Measurements from ENCODE around the gene CDCP1.
"Not testable (repeated sequence)": the region's sequence is repeated elsewhere in the genome, so short reads cannot be mapped to it uniquely, and the experiment has no call there.

Gene CDCP1

DNA sequence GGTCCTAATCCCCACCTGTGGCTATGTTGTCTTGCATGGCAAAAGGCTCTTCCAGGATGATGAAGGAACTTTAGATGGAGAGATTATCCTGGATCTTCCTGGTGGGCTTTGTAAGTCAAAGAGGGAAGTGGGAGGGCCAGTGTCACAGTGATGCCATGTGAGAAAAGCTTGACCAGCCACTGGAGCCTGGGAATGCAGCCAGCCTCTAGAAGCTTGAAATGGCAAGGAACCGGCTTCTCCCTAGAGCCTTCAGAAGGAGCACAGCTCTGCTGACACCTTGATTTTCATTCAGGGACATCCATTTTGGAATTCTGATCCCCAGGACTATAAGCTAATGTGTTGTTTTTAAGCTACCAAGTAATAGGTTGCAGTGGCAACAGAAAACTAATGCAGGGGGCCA, 61.8 kb downstream of the CDCP1 start:
- DNase-seq (ENCODE audit: low read depth), result no peak

- no peak for DNase-seq (ENCODE audit: low read depth)
These were observed 63.2 kb downstream of the CDCP1 start for GRCh38 chr3:45083023-45083422.

DNA sequence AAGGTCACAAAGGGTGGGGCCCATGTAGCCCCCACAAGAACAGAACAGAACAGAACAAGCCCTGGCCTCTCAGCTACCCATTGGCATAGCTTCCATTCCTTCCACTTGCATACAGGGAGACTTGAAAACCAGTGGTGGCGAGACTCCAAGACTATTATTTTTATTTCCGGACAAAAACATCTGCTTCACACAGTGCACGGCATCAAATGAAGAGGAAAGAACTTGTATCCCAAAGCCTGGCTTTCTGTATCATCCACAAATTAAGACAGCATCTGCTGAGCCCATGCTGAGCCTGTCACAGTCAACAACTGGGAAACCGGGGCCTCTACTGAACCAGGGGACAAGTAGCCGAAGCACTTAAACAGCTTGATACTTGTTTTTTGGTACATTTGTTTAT, 64.0 kb downstream of the CDCP1 start:
- no peak for DNase-seq (ENCODE audit: low read depth)

DNA sequence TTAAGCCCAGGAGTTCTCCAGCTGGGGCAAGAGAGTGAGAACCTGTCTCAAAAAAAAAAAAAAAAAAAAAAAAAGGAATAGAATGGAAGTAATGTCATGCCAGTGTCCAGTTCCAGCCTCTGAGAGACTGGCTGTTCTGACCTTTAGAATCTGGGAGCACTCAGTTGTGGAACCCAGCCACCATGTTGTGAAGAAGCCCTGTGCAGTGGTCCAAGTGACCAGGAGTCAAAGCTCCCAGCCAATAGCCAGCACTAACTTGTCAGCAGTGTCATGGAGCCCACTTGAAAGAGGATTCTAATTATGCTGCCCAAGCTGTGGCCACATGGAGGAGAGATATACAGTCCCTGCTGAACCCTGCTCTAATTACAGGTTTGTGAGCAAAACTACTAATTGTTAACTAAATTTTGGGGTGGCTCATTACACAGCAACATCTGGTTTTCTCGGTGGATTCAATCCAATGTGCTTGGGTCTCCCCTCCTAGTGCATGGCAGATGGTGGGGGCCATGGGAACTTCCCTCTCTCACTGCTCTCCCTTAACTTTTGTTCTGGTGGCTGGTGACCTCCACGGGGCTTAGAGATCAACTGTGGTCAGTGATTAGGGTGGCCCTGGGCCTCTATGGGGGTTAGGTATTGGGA, 64.6 kb downstream of the CDCP1 start:
- no peak for DNase-seq (ENCODE audit: low read depth)

- DNase-seq (ENCODE audit: low read depth), result no peak
These were observed 65.4 kb downstream of the CDCP1 start for GRCh38 chr3:45080824-45081223.

DNA sequence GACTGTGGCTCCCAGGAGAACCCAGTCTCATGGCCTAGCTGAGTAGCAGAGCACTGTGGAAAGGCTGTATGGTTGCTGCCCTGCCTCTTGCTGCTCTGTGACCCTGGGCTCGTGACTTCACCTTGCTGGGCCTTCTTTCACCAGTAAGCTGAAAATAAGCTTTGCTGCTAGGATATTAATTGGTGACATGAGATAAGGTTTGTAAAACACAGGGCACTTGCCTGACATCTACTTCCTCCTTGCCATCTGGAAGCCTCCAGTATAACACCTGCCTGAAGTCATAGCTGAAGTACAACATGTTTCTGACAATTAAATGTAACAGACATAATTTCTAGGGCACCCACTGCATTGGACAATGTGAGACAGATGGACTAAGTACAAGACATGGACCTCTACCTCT, 66.5 kb downstream of the CDCP1 start:
- no peak for DNase-seq (ENCODE audit: low read depth)

- DNase-seq (ENCODE audit: low read depth), result no peak
These were observed 67.2 kb downstream of the CDCP1 start for GRCh38 chr3:45078910-45079522.

- not testable (repeated sequence) for DNase-seq (ENCODE audit: low read depth)
These were observed 67.9 kb downstream of the CDCP1 start for GRCh38 chr3:45078256-45078655.

- no peak for DNase-seq (ENCODE audit: low read depth)
These were observed 70.2 kb downstream of the CDCP1 start for GRCh38 chr3:45075821-45076625.

- DNase-seq (ENCODE audit: low read depth), result no peak
These were observed 75.1 kb downstream of the CDCP1 start for GRCh38 chr3:45071075-45071474.

- DNase-seq (ENCODE audit: low read depth), result no peak
These were observed 78.2 kb downstream of the CDCP1 start for GRCh38 chr3:45067941-45068340.

DNA sequence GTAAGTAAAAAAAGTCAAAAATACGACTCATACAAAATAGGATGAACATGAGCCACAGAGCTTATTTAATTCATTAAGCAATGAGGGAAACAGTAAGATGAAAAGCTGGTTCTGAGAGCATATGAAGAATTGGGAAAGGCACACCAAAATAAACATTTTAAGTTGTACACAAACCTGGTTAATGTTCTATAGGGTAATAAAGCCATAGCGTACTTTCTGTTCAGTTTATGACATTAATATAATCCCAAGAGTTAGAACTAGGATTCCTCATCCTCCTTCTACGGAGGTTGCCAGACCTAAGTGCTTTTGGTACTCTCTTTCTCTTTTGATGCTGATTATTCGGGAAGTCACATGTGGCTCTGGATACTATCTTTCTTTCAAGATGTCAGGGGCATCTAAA, 78.7 kb downstream of the CDCP1 start:
- DNase-seq (ENCODE audit: low read depth), result no peak

DNA sequence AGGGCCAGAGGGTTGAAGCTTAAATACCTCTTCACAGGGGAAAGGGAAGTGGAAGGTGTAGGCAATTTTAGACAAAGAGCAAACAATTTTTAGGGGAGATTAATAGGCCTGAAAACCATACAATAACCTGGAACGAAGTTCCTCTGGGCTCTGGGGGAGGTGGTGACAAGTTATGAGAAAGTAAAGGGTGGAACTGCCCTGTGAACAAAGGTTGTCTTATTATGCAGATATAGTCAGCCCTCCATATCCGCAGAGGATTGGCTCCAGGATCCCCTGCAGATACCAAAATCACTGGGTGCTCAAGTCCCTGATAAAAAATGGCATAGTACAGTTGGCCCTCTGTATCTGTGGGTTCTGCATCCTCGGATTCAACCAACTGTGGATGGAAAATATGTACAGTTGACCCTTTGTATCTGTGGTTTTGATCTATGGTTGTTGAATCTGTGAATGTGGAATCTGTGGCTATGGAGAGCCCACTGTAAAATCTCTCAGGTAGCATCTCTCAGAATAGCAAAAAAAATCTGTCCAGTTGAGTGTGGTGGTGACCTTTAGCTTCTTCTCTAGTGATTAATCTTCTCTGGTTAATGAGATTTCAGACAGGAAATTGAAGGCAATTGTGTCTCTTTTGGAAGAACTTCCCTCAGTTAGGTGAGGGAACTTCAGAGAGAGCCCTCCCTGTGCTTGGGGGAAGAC, 79.9 kb downstream of the CDCP1 start:
- DNase-seq (ENCODE audit: low read depth), result no peak

DNA sequence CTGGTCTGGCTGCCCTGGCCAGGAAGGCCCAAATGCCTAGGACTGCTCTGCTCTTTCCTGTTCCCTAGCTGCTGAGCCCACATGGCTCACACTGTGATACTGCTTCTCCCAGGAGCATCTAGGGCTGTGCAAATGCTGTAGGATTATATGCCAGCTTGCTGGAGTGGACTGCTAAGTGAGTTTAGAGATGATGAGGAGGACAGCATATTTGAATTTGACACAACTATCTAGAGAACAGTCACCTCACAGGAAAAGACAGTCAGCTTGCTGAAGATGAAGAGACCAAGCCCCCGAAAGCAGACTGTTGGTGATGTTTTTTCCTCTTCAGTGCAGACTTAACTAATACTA, 80.8 kb downstream of the CDCP1 start:
- DNase-seq (ENCODE audit: low read depth), result no peak

DNA sequence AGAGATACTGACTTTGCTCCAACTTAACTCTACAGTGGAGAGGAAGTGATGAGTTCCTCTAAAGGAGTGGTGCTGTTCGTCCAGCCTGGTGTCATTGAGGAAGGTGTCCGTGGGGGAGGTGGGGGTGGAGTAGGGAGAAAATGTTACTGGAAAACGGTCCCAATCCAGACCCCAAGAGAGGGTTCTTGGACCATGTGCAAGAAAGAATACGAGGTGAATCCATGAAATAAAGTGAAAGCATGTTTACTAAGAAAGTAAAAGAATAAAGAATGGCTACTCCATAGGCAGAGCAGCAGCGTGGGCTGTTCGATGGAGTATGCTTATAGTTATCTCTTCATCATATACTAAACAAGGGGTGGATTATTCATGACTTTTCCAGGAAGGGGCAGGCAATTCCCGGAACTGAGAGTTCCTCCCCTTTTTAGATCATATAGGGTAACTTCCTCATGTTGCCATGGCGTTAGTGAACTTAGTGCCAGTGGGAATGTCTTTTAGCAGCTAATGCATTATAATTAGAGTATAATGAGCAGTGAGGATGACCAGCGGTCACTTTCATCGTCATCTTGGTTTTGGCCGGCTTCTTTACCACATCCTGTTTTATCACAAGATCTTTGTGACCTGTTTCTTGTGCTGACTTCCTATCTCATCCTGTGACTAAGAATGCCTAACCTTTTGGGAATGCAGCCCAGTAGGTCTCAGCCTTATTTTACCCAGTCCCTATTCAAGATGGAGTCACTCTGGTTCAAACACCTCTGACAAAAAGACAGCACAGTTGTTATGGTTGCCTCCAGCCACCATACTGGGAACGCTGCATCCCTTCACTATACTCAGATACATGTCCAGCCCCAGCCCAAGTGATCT, 81.4 kb downstream of the CDCP1 start:
- peak; percentile 16 for DNase-seq (ENCODE audit: low read depth)

DNA sequence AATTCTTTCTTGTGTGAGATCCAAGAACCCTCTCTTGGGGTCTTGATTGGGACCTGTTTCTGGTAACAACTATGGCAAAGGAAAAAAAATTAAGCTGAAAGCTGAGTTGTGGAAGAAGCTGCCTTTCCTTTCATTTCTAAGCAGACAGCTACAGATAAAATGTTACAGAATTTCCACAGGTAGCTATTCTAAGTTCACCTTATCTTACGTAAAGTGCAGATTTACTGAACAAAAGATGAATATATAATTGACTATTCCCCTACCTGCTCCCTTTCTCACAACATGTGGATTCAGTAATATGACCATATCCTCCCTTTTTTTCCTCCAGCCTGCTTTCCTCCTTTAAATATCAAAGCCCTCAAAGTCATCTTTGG, 83.5 kb downstream of the CDCP1 start:
- DNase-seq (ENCODE audit: low read depth), result no peak

DNA sequence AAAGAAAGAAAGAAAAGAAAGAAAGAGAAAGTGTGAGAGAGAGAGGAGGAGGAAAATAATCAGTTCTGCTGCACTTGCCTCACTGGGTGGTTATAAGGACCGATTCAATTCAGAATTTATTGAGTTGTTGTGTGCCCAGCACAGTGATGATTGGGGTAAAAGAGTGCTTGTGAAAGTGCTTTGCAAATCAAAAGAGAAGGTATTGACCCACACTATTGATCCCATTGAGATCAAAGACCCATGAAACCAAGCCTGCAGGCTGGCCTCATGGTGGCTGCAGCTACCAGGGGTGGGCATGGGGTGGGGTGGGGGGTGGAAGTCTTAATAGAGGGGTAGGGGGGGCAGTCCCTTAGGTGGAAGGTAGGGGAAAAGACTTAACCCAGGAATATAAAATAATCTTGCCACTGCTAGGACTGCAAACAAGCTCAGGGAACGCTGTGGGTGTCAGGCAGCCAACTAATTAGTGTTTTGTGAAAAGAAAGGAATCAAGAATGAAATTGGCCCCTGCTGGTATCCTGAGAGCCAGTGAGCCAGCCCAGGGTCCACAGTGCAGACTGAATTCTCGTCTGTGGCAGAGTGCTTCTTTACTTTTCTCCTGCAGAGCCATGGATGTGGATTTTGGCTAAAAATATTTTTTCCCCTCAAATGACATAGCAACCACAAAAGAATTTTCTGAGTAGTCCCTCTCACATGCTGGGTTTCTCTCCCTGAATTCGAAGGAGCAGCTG, 85.8 kb downstream of the CDCP1 start:
- no peak for DNase-seq (ENCODE audit: low read depth)

DNA sequence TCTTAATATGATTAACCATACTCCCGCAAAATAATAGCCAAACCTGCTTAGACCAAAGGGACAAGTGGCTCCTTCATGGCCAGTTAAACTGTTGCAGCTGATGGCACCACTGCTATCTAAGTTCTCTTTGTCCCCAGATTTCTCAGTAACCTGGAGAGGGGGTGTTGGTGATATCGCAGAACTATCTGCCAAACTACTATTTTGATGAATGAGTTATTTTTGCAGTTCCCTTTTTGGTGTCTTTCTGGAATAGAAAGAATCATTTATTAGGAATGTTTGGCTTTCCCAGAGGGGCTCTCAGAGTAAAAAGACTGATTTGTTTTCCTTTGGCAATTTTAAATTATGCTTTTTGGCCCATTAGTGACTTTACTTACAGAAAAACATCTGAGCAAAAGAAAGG, 87.0 kb downstream of the CDCP1 start:
- no peak for DNase-seq (ENCODE audit: low read depth)

DNA sequence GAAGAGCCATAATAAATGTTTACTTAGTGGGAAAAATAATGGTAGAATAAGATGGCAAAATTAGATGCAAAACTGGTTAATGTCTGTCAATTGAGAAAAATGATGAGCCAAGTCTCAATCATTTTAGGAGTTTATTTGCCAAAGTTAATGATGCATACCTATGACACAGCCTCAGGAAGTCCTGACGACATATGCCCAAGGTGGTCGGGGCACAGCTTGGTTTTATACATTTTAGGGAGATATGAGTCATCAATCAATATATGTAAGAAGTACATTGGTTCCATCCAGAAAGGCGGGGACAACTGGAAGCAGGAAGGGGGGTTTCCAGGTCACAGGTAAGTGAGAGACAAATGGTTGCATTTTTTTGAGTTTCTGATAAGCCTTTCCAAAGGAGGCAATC, 88.6 kb downstream of the CDCP1 start:
- DNase-seq (ENCODE audit: low read depth), result no peak

- no peak for DNase-seq (ENCODE audit: low read depth)
These were observed 89.4 kb downstream of the CDCP1 start for GRCh38 chr3:45056608-45057301.
